ENCODE results near the gene KCNIP1.

Gene KCNIP1

DNA sequence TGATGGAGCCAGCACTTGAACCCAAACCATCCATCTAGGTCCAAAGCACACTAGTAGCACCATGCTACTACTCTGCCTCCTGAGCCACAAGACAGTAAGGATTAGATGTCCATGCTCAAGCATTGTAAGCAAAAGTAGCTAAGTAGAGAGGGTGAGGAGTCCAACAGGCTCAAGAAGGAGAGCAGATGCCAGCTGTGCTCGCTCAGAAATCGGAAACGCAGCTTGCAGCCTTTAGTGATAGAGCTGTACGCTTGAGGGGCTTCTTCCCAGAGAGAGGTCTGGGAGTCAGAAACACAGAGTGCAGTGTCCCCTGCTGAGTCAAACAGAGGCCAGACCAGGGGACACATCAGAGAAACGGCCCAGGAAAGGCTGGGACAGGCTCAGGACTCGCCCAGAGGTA is 247.0 kb downstream of the KCNIP1 start:
- Histone ChIP-seq H3K4me1 (ENCODE audit: control insufficient read depth in 1 of 2, insufficient read depth in 2 of 2, low read length in 2 of 2) (peaks cover 46 to 59% of the 10 kb centered on the region in 2 experiments), H3K14ac (ENCODE audit: low read length) (peak overlapping the region; percentile 74), H2AFZ (ENCODE audit: insufficient read depth, low read length, poor library complexity) (no peak overlapping the region), H4K8ac (ENCODE audit: low read depth, low read length) (peak overlapping the region; percentile 44), H4K12ac (ENCODE audit: low read depth, low read length) (no peak overlapping the region), H3K27me3 (ENCODE audit: insufficient read depth, low read length) (no peaks in the 10 kb centered on the region), H3K9ac (ENCODE audit: low read length) (no peak overlapping the region), H3K9me3 (ENCODE audit: insufficient read depth, low read depth, low read length) (no peaks in the 10 kb centered on the region), H2BK12ac (ENCODE audit: low read length) (peak overlapping the region; percentile 95), H3K36me3 (ENCODE audit: control insufficient read depth in 1 of 2, insufficient read depth in 2 of 2, low read length in 2 of 2) (no peaks in the 10 kb centered on the region), H2AK5ac (ENCODE audit: low read length) (peak overlapping the region; percentile 81), H3K27ac (ENCODE audit: low read depth, low read length) (peak overlapping the region; percentile 98), H3K79me2 (ENCODE audit: control insufficient read depth, insufficient read depth, low read length, poor library complexity) (peaks cover 21% of the 10 kb centered on the region), H2BK120ac (ENCODE audit: insufficient read depth, low read length, poor library complexity) (peak overlapping the region; percentile 65), H3K4me2 (ENCODE audit: low read length) (no peak overlapping the region), H3K79me1 (ENCODE audit: low read length) (peaks cover 72% of the 10 kb centered on the region), H2BK5ac (ENCODE audit: low read depth, low read length, poor library complexity) (peak overlapping the region; percentile 76), H3K23ac (ENCODE audit: low read length) (no peak overlapping the region), H4K91ac (ENCODE audit: low read depth, low read length) (peak overlapping the region; percentile 78), H3K4ac (ENCODE audit: low read depth, low read length) (peak overlapping the region; percentile 56), H3K18ac (ENCODE audit: low read length) (peak overlapping the region; percentile 71), H3K4me3 (ENCODE audit: low read depth, low read length) (no peak overlapping the region)
- WGBS (ENCODE audit: extremely low coverage, insufficient coverage, insufficient read length) = no CpG with 5 or more reads among the region's 6 CpGs
- DNase-seq = no peak

DNA sequence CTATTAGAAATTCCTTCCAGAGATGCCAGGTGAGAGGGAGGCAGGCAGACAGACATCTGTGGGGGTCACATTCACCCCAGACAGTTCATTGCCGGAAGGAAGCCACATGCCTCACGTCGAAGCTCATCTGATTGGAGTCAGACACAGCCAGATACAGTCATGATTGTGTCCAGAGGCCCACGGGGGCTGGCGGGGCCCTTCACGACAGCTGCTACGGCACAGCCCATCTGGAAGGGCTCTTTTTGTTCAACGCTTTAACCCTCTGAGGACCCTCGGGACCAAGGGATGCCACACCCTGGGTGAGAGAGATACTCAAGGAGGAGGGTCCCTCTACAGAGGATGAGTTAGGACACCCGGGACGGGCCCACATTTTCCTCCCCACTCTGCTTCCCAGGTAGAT is 247.8 kb downstream of the KCNIP1 start:
- peak overlapping the region; percentile 98 for H3K27ac ChIP-seq (ENCODE audit: low read depth, low read length)
- H3K23ac ChIP-seq (ENCODE audit: low read length) = no peak overlapping the region
- peak overlapping the region; percentile 5 for H2BK12ac ChIP-seq (ENCODE audit: low read length)
- peak overlapping the region; percentile 1 for H2AFZ ChIP-seq (ENCODE audit: insufficient read depth, low read length, poor library complexity)
- H3K36me3 ChIP-seq (ENCODE audit: control insufficient read depth in 1 of 2, insufficient read depth in 2 of 2, low read length in 2 of 2) = no peaks in the 10 kb centered on the region
- peaks cover 20% of the 10 kb centered on the region for H3K79me2 ChIP-seq (ENCODE audit: control insufficient read depth, insufficient read depth, low read length, poor library complexity)
- H2AK5ac ChIP-seq (ENCODE audit: low read length) = peak overlapping the region; percentile 75
- H2BK120ac ChIP-seq (ENCODE audit: insufficient read depth, low read length, poor library complexity) = peak overlapping the region; percentile 73
- peak overlapping the region; percentile 28 for H3K9ac ChIP-seq (ENCODE audit: low read length)
- peak overlapping the region; percentile 85 for H4K8ac ChIP-seq (ENCODE audit: low read depth, low read length)
- peak overlapping the region; percentile 17 for H3K14ac ChIP-seq (ENCODE audit: low read length)
- peaks cover 44 to 60% of the 10 kb centered on the region in 2 experiments for H3K4me1 ChIP-seq (ENCODE audit: control insufficient read depth in 1 of 2, insufficient read depth in 2 of 2, low read length in 2 of 2)
- WGBS (ENCODE audit: extremely low coverage, insufficient coverage, insufficient read length) = no CpG with 5 or more reads among the region's 11 CpGs
- H2BK5ac ChIP-seq (ENCODE audit: low read depth, low read length, poor library complexity) = peak overlapping the region; percentile 99
- peak overlapping the region; percentile 13 for H4K12ac ChIP-seq (ENCODE audit: low read depth, low read length)
- DNase-seq = no peak
- peak overlapping the region; percentile 15 for H3K18ac ChIP-seq (ENCODE audit: low read length)
- no peaks in the 10 kb centered on the region for H3K9me3 ChIP-seq (ENCODE audit: insufficient read depth, low read depth, low read length)
- H3K79me1 ChIP-seq (ENCODE audit: low read length) = peaks cover 73% of the 10 kb centered on the region
- H3K27me3 ChIP-seq (ENCODE audit: insufficient read depth, low read length) = no peaks in the 10 kb centered on the region
- H3K4me2 ChIP-seq (ENCODE audit: low read length) = peak overlapping the region; percentile 34
- peak overlapping the region; percentile 99 for H4K91ac ChIP-seq (ENCODE audit: low read depth, low read length)
- peak overlapping the region; percentile 31 for H3K4ac ChIP-seq (ENCODE audit: low read depth, low read length)
- H3K4me3 ChIP-seq (ENCODE audit: low read depth, low read length) = no peak overlapping the region

GRCh38 chr5:170752257-170753215 is 248.7 kb downstream of the KCNIP1 start:
- peaks cover 17% of the 10 kb centered on the region for H3K79me2 ChIP-seq (ENCODE audit: control insufficient read depth, insufficient read depth, low read length, poor library complexity)
- H4K12ac ChIP-seq (ENCODE audit: low read depth, low read length) = peak overlapping the region; percentile 31
- H2AK5ac ChIP-seq (ENCODE audit: low read length) = peak overlapping the region; percentile 89
- H3K14ac ChIP-seq (ENCODE audit: low read length) = peak overlapping the region; percentile 95
- peak overlapping the region; percentile 98 for H3K27ac ChIP-seq (ENCODE audit: low read depth, low read length)
- peak overlapping the region; percentile 73 for H2BK120ac ChIP-seq (ENCODE audit: insufficient read depth, low read length, poor library complexity)
- peak overlapping the region; percentile 5 for H2BK12ac ChIP-seq (ENCODE audit: low read length)
- WGBS (ENCODE audit: extremely low coverage, insufficient coverage, insufficient read length) = no CpG with 5 or more reads among the region's 10 CpGs
- no peak overlapping the region for H3K4me3 ChIP-seq (ENCODE audit: low read depth, low read length)
- H4K8ac ChIP-seq (ENCODE audit: low read depth, low read length) = peak overlapping the region; percentile 85
- no peaks in the 10 kb centered on the region for H3K9me3 ChIP-seq (ENCODE audit: insufficient read depth, low read depth, low read length)
- H4K91ac ChIP-seq (ENCODE audit: low read depth, low read length) = peak overlapping the region; percentile 99
- no peaks in the 10 kb centered on the region for H3K27me3 ChIP-seq (ENCODE audit: insufficient read depth, low read length)
- H3K18ac ChIP-seq (ENCODE audit: low read length) = peak overlapping the region; percentile 95
- H2AFZ ChIP-seq (ENCODE audit: insufficient read depth, low read length, poor library complexity) = peak overlapping the region; percentile 56
- no peak for DNase-seq
- H3K4me1 ChIP-seq (ENCODE audit: control insufficient read depth in 1 of 2, insufficient read depth in 2 of 2, low read length in 2 of 2) = peaks cover 42 to 56% of the 10 kb centered on the region in 2 experiments
- H3K4ac ChIP-seq (ENCODE audit: low read depth, low read length) = peak overlapping the region; percentile 80
- no peak overlapping the region for H3K9ac ChIP-seq (ENCODE audit: low read length)
- H3K79me1 ChIP-seq (ENCODE audit: low read length) = peaks cover 69% of the 10 kb centered on the region
- peak overlapping the region; percentile 99 for H2BK5ac ChIP-seq (ENCODE audit: low read depth, low read length, poor library complexity)
- peak overlapping the region; percentile 34 for H3K4me2 ChIP-seq (ENCODE audit: low read length)
- H3K36me3 ChIP-seq (ENCODE audit: control insufficient read depth in 1 of 2, insufficient read depth in 2 of 2, low read length in 2 of 2) = no peaks in the 10 kb centered on the region
- no peak overlapping the region for H3K23ac ChIP-seq (ENCODE audit: low read length)

- no peaks in the 10 kb centered on the region for H3K27me3 ChIP-seq (ENCODE audit: insufficient read depth, low read length)
Measured at GRCh38 chr5:170753311-170753710, 249.5 kb downstream of the KCNIP1 start.

More at GRCh38 chr5:170753311-170753710, 249.5 kb downstream of the KCNIP1 start:
- Histone ChIP-seq H2BK120ac (ENCODE audit: insufficient read depth, low read length, poor library complexity) (peak overlapping the region; percentile 47), H3K9ac (ENCODE audit: low read length) (no peak overlapping the region), H3K4ac (ENCODE audit: low read depth, low read length) (no peak overlapping the region), H3K79me2 (ENCODE audit: control insufficient read depth, insufficient read depth, low read length, poor library complexity) (peaks cover 12% of the 10 kb centered on the region), H3K4me2 (ENCODE audit: low read length) (no peak overlapping the region), H3K14ac (ENCODE audit: low read length) (peak overlapping the region; percentile 53), H3K36me3 (ENCODE audit: control insufficient read depth in 1 of 2, insufficient read depth in 2 of 2, low read length in 2 of 2) (no peaks in the 10 kb centered on the region), H2BK5ac (ENCODE audit: low read depth, low read length, poor library complexity) (no peak overlapping the region), H2AFZ (ENCODE audit: insufficient read depth, low read length, poor library complexity) (no peak overlapping the region), H4K8ac (ENCODE audit: low read depth, low read length) (no peak overlapping the region), H2BK12ac (ENCODE audit: low read length) (peak overlapping the region; percentile 93), H4K91ac (ENCODE audit: low read depth, low read length) (no peak overlapping the region), H3K18ac (ENCODE audit: low read length) (no peak overlapping the region), H3K27ac (ENCODE audit: low read depth, low read length) (peak overlapping the region; percentile 11), H3K4me3 (ENCODE audit: low read depth, low read length) (no peak overlapping the region), H3K4me1 (ENCODE audit: control insufficient read depth in 1 of 2, insufficient read depth in 2 of 2, low read length in 2 of 2) (peaks cover 40 to 52% of the 10 kb centered on the region in 2 experiments), H2AK5ac (ENCODE audit: low read length) (no peak overlapping the region), H3K23ac (ENCODE audit: low read length) (no peak overlapping the region), H4K12ac (ENCODE audit: low read depth, low read length) (no peak overlapping the region), H3K79me1 (ENCODE audit: low read length) (peaks cover 67% of the 10 kb centered on the region), H3K9me3 (ENCODE audit: insufficient read depth, low read depth, low read length) (no peaks in the 10 kb centered on the region)
- DNase-seq = no peak

Measured in trophoblast cell (in vitro differentiated cells and primary cell).